NCI-H1694 treated with DMSO at 0.1 percent for 48 hours (cell line): Measurements from ENCODE around the gene MTMR12.

Experiments used
- DNase-seq: peaks from one replicate; lab custom pipeline; 2025; lab: John Stamatoyannopoulos, UW

The MTMR12 gene

GRCh38 chr5:32190095-32190494 is 122.6 kb downstream of the MTMR12 start:
- DNase-seq = no peak

GRCh38 chr5:32187675-32188074 is 125.1 kb downstream of the MTMR12 start:
- DNase-seq = no peak

- DNase-seq = no peak
Observed at GRCh38 chr5:32182463-32183063, 130.2 kb downstream of the MTMR12 start.
